Hepatocyte (in vitro differentiated cells): ENCODE data around the gene CDON.

ENCODE experiments used
- CTCF ChIP-seq: fragments of 200-600 bp; sonication (generic); IDR thresholded peaks from 2 replicates; pipeline ENCODE4 v1.5.1; 2016; ENCODE audit warnings: antibody characterized with exemption, mild to moderate bottlenecking; ENCODE audit not compliant: poor library complexity
- EZH2 ChIP-seq: fragments of 200-600 bp; sonication (generic); IDR thresholded peaks from 2 replicates; pipeline ENCODE4 v1.6.1; 2016; ENCODE audit warnings: antibody characterized with exemption, mild to moderate bottlenecking, borderline replicate concordance

GRCh38 chr11:125935056-125935455 lies 127.6 kb downstream of the CDON start:
- TF ChIP-seq CTCF = no peak
- TF ChIP-seq EZH2 = no peak
